Stimulated activated CD4-positive, alpha-beta T cell treated with anti-CD3 and anti-CD28 coated beads, Interleukin-4, amount 100 ng/mL, for 4 hours (primary cell): ENCODE measurements around the gene GABRG3.

ENCODE experiments used
- DNase-seq, 2 experiments: peaks; one replicate each; pipeline ENCODE4 v3.0.0-alpha.2; 2020

Gene GABRG3

DNA sequence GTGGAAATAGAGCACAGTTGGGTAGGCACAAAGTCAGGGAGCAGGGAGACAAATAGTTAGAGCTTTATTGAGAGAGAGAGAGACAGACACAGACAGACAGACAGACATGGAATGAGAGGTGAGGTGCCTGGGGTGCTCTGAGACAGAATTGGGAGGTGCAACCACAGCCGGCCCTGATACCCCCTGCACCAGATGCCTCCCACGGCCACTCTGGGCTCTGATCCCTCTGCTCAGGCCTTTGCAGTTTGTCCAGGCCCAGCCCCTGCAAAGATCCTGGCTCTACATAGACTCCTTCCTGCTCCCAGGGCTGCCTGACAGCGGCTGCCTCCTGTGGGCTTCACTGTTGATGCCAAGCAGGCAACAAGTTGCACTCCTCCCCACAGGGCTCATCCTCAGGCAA lies 283.8 kb downstream of the GABRG3 start:
- no peak for DNase-seq

- no peak for DNase-seq
These were observed 285.5 kb downstream of the GABRG3 start for GRCh38 chr15:27256446-27256845.

DNA sequence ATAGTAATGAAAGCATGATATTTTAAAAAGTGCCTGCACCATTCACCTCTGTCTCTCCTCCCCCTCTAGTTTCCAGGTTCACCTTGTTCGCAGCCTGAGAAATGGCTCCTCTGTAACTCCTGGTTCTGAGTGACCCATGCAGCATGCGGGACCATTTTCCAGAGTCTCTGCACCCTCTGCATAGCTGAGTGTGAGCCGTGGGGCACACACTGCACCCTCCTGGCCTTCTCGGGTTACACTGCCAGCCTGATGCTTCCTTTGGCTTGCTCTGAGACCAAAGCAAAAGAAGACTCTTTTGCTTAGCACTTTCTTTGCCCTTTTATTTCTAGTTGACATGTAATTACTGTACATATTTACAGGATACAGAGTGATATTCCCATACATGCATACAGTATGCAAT lies 287.3 kb downstream of the GABRG3 start:
- DNase-seq: no peak

DNA sequence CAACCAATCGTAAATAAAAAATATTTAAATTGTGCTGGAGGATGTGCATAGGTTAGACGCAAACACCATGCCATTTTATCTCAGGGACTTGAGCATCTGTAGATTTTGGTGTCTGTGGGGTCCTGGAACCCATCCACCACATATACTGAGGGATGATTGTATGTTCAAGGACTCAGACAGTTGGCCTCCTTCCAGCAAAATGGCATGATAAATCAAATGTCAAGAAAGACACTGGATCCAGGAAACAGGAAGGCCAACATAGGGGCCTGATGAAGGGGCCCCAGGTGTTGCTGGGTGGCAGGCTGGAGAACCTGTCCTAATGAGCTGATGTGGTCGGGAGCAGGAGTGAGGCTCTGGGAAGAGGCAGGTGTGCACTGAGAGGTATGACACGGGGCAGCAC lies 289.5 kb downstream of the GABRG3 start:
- DNase-seq: no peak

DNA sequence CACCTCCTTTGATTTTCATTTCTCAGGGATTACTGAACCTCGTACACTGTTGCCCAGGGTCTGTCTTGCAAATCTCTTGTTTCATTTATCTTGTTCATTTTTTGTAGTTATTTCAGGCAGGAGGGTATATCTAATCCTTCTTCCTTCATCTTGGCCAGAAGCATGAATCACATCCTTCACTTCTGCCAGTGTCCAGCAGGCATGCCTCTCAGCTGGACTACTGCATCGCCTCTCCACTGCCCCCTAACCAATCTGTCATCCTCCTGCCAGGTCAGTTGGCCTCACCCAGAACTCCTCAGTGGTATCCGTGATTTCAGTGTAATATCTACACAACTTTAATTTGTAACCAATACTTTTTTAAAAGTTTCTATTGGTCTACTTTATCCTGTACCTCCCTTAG lies 297.9 kb downstream of the GABRG3 start:
- DNase-seq: no peak

GRCh38 chr15:27271258-27271657 lies 300.3 kb downstream of the GABRG3 start:
- DNase-seq: no peak

GRCh38 chr15:27272427-27272826 lies 301.4 kb downstream of the GABRG3 start:
- DNase-seq: no peak

DNA sequence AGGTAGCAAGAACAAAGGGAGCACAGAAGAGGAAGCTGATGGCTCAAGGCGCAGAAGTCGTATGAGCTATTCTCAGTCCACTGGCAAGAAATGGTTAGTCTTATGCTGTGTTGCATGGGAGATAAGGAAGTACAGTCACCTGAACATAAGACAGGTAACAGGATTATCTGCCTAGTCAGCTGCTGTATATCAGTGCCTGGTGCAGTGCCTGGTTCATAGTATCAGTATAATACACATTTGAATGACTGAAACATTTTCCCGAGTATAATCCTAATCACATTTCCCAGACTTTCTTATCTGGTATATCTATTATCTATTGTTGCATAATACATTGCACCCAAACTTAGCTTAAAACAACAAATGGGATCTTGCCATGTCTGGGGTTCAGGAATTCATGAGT lies 302.5 kb downstream of the GABRG3 start:
- no peak for DNase-seq

- DNase-seq: no peak
These were observed 307.8 kb downstream of the GABRG3 start for GRCh38 chr15:27278761-27279160.

DNA sequence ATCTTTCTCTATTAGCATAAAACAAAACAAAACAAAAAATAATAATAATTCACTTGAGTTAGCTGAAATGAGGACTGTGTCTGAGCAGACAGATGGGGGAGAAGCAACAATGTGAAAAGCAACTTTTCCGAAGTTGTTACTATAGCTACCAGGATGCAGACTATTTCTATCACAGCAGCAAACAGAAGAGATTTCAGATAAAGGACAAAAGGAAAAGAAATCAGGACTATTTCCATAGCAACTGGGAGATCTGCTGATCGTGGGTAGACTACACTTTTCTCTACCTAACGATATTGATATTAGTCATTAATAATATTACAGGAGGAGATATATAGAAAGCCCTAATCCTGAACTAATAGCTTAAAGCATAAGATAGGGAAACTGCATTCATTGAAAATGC lies 321.7 kb downstream of the GABRG3 start:
- no peak for DNase-seq

GRCh38 chr15:27293607-27294006 lies 322.6 kb downstream of the GABRG3 start:
- DNase-seq: no peak

DNA sequence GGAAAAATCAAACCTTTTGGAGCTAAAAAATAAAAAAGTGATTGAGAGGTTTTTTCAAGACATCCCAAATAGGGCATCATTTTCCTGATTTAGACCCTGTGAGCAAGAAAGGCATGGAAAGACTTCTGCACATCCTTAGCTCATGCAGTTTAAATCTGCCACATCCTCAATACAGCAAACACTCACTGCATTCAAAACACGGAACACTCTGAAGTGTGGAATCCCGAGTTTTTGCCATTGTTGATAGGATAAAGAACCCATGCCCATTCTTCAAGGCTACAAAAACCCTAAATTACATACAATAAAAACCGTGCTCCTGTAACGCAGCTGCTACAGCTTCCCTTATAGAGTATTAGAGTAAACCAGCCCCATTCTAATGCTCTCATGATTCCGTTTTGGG lies 346.8 kb downstream of the GABRG3 start:
- no peak for DNase-seq

GRCh38 chr15:27323801-27324200 lies 352.8 kb downstream of the GABRG3 start:
- DNase-seq: no peak

GRCh38 chr15:27324886-27325615 lies 354.1 kb downstream of the GABRG3 start:
- no peak for DNase-seq

DNA sequence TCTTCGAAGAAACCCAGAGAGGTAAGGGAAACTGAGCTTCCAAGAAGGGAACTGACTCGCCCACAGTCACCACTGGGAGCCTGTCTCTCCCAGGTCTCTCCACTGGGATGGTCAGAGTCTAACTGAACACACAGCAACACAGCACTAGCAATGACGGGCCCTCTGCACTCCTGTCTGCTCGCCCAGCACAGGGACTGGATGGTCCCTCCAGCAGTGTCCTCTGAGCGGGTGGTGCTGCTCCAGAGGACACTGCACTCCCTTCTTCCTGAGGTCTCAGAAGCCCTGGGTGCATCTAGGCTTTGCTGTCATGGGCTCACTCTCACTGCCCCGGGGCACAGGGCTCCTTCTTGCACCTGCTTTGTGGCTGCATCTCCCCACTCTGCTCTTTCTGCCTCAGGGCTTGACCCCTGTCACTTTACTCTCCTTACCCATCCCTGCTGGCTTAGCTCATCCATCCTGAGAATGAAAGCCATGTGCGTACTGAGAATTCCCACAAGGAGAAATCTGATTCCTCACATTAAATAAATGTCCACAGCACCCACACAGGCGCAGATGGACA lies 356.6 kb downstream of the GABRG3 start:
- DNase-seq: no peak

DNA sequence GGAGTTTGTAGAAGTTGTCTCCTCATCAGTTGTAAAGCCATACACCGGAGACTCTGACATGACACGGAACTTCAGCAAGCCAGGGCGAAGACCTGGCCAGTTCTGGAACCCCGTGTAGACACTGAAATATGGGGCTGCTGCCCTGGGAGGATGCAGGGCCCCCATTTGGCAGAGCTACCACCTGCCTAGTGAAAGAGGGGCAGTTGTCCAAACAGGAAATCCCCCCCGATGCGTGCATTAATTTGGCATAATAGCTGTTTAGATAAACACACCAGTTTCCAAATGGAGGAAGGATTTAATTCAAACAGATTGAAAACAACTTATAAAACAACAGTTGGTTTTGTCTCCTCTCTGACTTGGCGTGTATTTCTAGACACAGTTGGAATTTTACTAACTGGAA lies 357.2 kb downstream of the GABRG3 start:
- DNase-seq: no peak

- no peak for DNase-seq
These were observed 357.6 kb downstream of the GABRG3 start for GRCh38 chr15:27328608-27329007.

GRCh38 chr15:27330326-27330725 lies 359.3 kb downstream of the GABRG3 start:
- no peak for DNase-seq

- DNase-seq: no peak
These were observed 365.7 kb downstream of the GABRG3 start for GRCh38 chr15:27336676-27337075.

DNA sequence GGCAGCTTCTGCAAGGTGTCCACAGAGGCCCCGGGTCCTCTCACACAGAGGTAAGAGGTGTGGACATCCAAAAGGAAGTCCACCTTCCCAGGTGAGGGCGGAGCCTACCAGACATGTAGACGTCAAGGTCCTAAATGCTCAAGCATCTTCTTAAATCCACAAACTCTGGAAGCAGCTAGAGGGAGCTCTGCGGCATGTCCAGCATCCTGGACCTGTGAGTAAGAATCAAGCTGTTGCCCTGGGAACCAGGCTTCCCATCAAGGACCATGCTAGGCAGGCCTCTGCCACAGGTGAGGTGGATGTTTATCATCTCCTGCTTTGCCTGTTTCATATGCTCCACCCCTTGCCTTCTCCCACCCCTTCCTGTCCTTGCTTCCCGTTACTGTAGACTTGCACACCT lies 368.2 kb downstream of the GABRG3 start:
- DNase-seq: no peak

- no peak for DNase-seq
These were observed 370.9 kb downstream of the GABRG3 start for GRCh38 chr15:27341780-27342343.

- no peak for DNase-seq
These were observed 372.0 kb downstream of the GABRG3 start for GRCh38 chr15:27342991-27343390.

GRCh38 chr15:27352136-27352535 lies 381.2 kb downstream of the GABRG3 start:
- no peak for DNase-seq

DNA sequence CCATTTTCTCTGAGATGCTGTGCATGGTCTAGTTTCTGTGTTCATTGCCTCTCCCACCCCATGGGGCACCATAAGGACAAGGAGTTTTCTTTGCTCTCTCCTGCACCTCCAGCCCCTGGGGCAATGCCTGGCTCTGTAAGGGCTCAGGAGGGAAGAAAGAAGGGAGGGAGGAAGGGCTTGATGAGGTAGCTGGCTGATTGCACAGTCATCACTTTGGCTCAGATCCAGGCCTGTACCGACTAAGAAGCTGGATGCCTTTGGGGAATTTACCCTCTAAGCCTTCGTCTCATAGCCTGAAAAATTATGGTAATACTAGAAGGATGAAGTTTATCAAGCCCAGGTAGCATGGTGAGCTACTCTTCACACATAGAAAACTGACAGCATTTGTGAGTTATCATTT lies 382.9 kb downstream of the GABRG3 start:
- no peak for DNase-seq
